ENCODE data around the gene PLEKHA7.

The PLEKHA7 gene

DNA sequence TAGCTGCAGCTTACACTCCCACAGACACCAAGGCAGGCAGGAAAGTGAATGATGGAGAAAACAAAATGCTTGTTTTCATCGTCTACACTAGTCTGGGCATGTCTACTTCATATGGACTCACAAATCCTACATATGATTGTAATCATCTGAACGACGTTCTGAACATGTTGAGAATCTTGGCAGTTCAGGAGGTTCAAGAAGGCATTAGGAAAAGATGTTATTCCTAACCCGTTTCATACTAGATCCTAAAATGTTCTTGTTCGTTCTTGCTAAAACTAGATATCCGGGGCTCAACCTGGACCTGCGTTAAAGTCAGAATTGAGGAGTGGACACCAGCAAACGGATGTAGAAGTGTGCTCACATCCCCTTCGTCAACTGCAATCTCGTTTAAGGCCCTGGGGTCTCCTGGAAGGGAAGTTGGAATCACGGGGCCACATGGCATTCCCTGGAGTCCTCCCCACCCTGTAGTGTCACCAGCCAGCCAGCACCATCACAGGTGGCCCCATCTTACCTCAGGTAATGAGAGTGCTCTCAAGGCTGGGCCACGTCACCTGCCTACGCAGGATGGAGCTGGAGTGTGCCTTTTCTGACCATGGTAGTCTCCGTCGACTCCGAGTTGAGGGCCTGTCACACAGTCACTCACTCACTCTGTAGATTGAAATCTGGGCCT is 238.5 kb downstream of the PLEKHA7 start:
- no peaks in the 10 kb centered on the region for H3K27me3 ChIP-seq (ENCODE audit: low read depth)
- H3K9me3 ChIP-seq, result no peaks in the 10 kb centered on the region
- no peak overlapping the region for H3K4me3 ChIP-seq
- in situ Hi-C loops (cut with MboI; ENCODE audit: low sequenced_read_pairs), result no loop called here
- peaks cover 4% of the 10 kb centered on the region; the same call in 1 of the 2 replicates for H3K36me3 ChIP-seq (replicated peaks)
- no peaks in the 10 kb centered on the region for H3K4me1 ChIP-seq
- DNase-seq (ENCODE audit: low spot score in 2 of 2), result no peak

DNA sequence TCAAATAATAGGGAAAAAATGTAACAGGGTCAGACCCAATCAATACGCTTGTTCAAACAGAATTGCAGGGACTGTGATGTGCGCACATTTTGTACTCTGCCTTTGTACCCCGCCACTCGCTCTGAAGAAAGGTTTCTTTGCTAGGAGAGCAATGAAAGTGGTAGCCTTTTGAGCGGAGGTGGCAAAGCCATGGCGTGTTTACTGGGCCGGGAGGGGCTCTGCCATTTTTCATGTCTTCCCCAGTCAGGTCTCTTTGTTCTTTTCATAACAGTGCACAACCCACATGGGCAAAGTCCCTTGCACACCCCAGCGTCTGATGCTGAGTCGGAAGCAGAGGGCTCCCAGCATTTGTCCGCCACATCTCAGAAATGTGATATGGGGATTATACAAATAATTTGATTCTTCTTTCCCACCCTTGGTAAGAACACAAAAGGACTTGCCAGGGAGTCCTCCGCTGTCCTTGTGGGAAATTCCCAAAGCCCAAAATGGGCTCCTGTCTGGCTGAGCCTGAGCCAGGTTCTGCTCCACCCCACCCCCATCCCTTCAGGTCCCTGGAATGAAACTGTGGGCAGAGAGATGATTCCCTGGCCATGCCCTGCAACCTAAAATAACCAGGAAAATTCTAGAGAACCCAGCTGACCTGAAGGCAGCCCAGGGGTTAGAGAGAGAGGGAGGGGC is 239.1 kb downstream of the PLEKHA7 start:
- in situ Hi-C loops (cut with MboI; ENCODE audit: low sequenced_read_pairs), result no loop called here

DNA sequence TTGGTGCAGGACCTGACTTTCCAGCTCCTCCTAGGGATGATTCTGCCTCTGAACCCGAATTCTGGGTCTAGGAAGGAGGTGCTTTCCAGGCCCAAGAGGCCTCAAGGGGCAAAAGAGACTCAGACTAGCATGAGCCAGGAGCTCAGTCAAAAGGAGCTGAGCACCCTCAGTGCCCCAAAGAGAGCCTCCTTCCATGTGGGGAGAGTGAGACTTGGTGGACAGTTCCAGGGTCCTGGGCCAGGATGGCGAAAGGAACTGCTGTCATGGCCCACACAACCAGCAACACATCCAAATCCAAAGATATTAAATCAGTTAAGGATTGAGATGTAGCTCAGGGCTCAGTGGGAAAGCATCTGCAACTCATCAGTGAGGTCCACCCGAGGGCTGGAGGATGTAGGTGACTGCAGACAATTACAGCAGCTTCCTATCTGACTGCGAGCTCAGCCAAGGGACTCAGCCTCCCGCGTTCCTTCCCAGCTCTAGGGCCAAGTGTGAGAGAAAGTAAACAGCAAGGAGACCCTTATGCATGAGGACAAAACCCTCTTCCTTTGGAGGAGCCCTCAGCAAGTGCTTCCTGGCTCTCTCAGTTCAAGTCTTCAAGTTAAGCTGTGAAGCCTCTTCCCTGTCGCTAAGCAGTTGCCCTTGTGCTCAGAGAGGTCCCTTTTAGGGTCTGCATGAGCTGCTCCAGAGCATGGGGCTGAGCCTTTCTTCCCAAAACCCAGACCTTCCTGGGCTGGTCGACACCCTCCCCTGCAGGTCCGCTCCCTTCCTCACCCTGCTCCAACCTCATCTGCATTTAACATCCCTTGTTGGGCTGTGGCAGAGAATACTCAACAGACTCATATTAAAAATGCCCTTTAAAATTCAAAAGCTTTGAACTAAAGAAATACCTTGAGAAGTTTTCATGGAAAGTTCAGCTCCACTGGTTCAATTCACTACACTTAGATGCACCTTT is 240.0 kb downstream of the PLEKHA7 start:
- peaks cover 4% of the 10 kb centered on the region; the same call in 1 of the 2 replicates for H3K36me3 ChIP-seq (replicated peaks)
- H3K4me3 ChIP-seq, result no peak overlapping the region
- no peaks in the 10 kb centered on the region for H3K27me3 ChIP-seq (ENCODE audit: low read depth)
- no peak for DNase-seq (ENCODE audit: low spot score in 2 of 2)
- H3K4me1 ChIP-seq, result no peaks in the 10 kb centered on the region
- in situ Hi-C loops (cut with MboI; ENCODE audit: low sequenced_read_pairs), result no loop called here
- no peaks in the 10 kb centered on the region for H3K9me3 ChIP-seq

More for the DNA sequence above, 239.1 kb downstream of the PLEKHA7 start:
- DNase-seq (ENCODE audit: low spot score in 2 of 2), result no peak
- Histone ChIP-seq H3K4me3 (no peak overlapping the region), H3K27me3 (ENCODE audit: low read depth) (no peaks in the 10 kb centered on the region), H3K4me1 (no peaks in the 10 kb centered on the region), H3K9me3 (no peaks in the 10 kb centered on the region), H3K36me3 (replicated peaks) (peaks cover 4% of the 10 kb centered on the region; the same call in 1 of the 2 replicates)

DNA sequence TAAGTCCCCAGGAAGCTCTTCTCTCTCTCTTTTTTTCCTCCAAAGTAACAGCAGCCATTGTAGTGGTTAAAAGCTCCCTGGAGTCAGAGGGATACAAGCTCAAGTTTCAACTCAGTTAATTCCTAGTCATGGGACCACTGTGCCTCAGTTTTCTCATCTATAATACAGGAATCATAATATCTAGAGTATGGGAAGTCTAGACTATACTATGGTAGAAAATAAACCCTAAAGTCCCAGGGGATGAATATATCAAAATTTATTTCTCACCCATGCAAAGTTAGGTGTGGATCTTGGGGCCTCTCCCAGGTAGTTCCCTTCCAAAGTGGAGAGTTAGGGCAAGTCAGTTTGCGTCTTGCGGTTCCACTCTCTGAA is 242.1 kb downstream of the PLEKHA7 start:
- no peaks in the 10 kb centered on the region for H3K27me3 ChIP-seq (ENCODE audit: low read depth)
- no peaks in the 10 kb centered on the region for H3K9me3 ChIP-seq
- no peaks in the 10 kb centered on the region for H3K4me1 ChIP-seq
- no peak for DNase-seq (ENCODE audit: low spot score in 2 of 2)
- in situ Hi-C loops (cut with MboI; ENCODE audit: low sequenced_read_pairs), result no loop called here
- no peak overlapping the region for H3K4me3 ChIP-seq
- no peaks in the 10 kb centered on the region for H3K36me3 ChIP-seq (replicated peaks)

DNA sequence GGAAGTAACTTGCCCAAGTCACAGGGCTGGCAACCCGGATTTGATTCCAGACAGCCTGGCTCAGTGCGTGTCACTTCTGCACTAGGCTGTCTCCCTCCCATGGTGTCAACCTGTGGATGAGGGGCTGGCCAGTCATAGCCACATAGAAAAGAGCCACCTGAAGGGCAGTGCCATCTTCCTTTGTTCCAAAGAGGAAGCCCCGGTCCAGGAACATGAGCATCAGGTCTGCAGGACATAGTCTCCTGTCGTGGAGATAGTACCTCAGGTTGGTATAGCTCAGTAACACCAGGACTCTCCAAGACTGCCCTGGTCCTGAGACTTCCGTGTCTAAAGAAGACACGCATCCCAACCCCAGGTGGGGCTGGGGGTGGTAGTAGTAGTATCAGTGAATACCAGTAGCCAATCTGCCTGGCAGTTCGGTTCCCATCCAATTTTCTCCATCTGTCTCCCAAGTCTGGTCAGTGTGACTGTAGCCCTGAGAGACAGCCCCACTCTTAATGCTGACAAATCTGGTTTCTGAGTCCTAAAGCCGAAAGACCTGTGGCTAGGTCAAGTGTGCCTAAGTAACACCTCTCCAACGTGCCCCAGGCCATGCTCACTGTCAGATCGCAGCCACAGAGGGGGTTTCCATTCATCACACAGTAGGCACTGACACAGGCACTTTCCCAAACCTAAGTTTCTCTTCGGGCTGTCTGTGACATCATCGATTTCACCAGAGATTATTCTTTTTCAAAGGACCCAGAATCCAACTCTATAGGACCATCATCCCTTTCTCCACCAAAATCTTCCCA is 242.7 kb downstream of the PLEKHA7 start:
- no peaks in the 10 kb centered on the region for H3K9me3 ChIP-seq
- H3K4me1 ChIP-seq, result no peaks in the 10 kb centered on the region
- in situ Hi-C loops (cut with MboI; ENCODE audit: low sequenced_read_pairs), result no loop called here
- H3K36me3 ChIP-seq (replicated peaks), result no peaks in the 10 kb centered on the region
- no peaks in the 10 kb centered on the region for H3K27me3 ChIP-seq (ENCODE audit: low read depth)
- no peak overlapping the region for H3K4me3 ChIP-seq
- DNase-seq (ENCODE audit: low spot score in 2 of 2), result no peak

DNA sequence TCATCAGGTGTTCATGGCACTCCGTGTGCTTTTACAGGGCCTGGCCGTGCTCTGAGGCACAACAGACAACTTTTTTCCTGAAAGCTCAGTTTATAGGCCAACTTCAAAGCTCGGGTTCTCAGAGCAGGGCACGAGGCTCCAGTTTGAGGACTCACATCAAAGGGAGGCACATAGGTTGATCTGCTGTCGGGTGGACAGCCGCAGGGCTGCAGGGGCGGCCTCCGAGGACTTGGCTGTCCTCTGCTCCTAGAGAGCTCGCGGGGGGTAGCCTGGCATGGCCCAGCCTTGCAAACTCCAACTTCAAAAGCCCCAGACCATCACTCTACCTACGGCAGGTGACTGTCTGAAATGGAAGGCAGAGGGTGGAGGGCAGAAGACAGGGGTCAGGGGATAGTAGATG is 244.2 kb downstream of the PLEKHA7 start:
- in situ Hi-C loops (cut with MboI; ENCODE audit: low sequenced_read_pairs), result no loop called here
- H3K9me3 ChIP-seq, result no peaks in the 10 kb centered on the region

DNA sequence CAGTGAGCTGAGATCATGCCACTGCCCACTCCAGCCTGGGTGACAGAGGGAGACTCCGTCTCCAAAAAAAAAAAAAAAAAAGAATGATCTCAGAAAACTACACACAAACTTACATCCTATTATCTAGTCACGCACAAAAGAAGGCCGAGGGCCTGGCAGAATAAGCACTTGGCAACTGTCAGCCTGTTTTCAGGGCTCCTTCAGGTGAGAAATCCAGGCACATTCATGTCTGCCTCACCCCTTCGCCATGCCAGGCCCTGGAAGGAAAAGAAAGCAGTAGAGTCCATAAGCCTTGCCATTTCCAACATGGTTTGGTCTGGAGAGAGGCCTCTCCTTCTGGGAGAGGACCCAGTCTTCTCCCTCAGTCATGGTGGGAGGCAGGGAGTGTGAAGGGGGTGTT is 244.8 kb downstream of the PLEKHA7 start:
- no peaks in the 10 kb centered on the region for H3K9me3 ChIP-seq
- H3K4me1 ChIP-seq, result no peaks in the 10 kb centered on the region
- H3K4me3 ChIP-seq, result no peak overlapping the region
- no peak for DNase-seq (ENCODE audit: low spot score in 2 of 2)
- H3K36me3 ChIP-seq (replicated peaks), result no peaks in the 10 kb centered on the region
- no peaks in the 10 kb centered on the region for H3K27me3 ChIP-seq (ENCODE audit: low read depth)
- in situ Hi-C loops (cut with MboI; ENCODE audit: low sequenced_read_pairs), result no loop called here

More for the DNA sequence above, 244.2 kb downstream of the PLEKHA7 start:
- Histone ChIP-seq H3K4me1 (no peaks in the 10 kb centered on the region), H3K4me3 (no peak overlapping the region), H3K36me3 (replicated peaks) (no peaks in the 10 kb centered on the region), H3K27me3 (ENCODE audit: low read depth) (no peaks in the 10 kb centered on the region)
- no peak for DNase-seq (ENCODE audit: low spot score in 2 of 2)

DNA sequence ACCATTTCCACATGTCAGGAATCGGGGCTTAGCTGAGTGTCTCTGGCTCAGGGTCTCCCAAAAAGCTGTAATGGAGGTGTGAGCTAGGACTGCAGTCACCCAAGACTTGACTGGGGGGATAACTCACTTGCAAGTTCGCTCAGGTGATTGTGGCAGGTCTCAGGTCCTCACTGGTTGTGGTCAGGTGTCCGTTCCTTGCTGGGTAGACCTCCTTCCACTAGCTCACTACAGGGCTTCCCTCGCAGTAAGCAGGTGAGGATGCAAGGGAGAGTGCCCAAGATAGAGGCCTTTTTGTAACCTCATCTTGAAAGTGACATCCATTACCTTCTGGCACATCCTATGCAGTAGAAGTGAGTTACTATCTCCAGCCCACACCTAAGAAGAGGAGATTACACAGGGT is 246.3 kb downstream of the PLEKHA7 start:
- Histone ChIP-seq H3K36me3 (replicated peaks) (no peaks in the 10 kb centered on the region), H3K4me1 (no peaks in the 10 kb centered on the region), H3K9me3 (no peaks in the 10 kb centered on the region), H3K4me3 (no peak overlapping the region), H3K27me3 (ENCODE audit: low read depth) (no peaks in the 10 kb centered on the region)
- no peak for DNase-seq (ENCODE audit: low spot score in 2 of 2)
- in situ Hi-C loops (cut with MboI; ENCODE audit: low sequenced_read_pairs), result no loop called here

DNA sequence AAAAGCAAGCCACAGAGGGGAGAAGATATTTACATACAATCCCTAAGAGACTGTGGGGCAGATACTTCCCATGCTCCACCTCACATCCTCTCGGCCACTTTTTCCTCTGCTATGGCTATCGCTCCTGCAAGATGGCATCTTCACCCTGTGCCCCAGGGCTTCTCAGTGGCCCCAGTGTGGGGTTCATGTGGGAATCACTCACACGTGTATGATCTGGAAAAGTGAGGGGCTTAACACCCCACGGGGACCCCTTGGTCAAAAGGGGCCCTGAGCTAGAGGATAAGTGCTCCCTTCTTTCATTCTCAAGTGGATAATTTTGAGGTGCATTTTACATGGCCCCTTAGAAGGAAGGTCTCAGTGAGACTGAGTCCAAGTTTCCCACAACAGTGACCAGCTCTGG is 247.1 kb downstream of the PLEKHA7 start:
- Histone ChIP-seq H3K36me3 (replicated peaks) (no peaks in the 10 kb centered on the region), H3K27me3 (ENCODE audit: low read depth) (no peaks in the 10 kb centered on the region), H3K9me3 (no peaks in the 10 kb centered on the region), H3K4me1 (no peaks in the 10 kb centered on the region), H3K4me3 (no peak overlapping the region)
- DNase-seq (ENCODE audit: low spot score in 2 of 2), result no peak
- in situ Hi-C loops (cut with MboI; ENCODE audit: low sequenced_read_pairs), result no loop called here

DNA sequence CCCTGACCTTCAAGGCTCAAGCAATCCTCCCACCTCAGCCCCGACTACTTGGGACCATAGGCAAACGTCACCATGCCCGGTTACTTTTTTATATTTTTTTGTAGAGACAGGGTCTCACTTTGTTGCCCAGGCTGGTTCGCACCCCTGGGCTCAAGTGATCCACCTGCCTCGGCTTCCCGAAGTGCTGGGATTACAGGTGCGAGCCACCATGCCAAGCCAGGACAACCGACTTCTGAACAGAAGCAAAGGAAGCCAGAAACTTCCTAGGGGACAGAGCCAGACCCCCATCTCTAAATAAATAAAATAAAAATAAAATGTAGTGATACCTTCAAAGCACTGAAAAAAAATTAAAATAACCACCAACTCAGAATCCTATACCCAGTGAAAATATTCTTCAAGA is 249.3 kb downstream of the PLEKHA7 start:
- no peak for DNase-seq (ENCODE audit: low spot score in 2 of 2)
- H3K4me3 ChIP-seq, result no peak overlapping the region
- no peaks in the 10 kb centered on the region for H3K36me3 ChIP-seq (replicated peaks)
- H3K27me3 ChIP-seq (ENCODE audit: low read depth), result no peaks in the 10 kb centered on the region
- no peaks in the 10 kb centered on the region for H3K9me3 ChIP-seq
- no peaks in the 10 kb centered on the region for H3K4me1 ChIP-seq
- in situ Hi-C loops (cut with MboI; ENCODE audit: low sequenced_read_pairs), result no loop called here

DNA sequence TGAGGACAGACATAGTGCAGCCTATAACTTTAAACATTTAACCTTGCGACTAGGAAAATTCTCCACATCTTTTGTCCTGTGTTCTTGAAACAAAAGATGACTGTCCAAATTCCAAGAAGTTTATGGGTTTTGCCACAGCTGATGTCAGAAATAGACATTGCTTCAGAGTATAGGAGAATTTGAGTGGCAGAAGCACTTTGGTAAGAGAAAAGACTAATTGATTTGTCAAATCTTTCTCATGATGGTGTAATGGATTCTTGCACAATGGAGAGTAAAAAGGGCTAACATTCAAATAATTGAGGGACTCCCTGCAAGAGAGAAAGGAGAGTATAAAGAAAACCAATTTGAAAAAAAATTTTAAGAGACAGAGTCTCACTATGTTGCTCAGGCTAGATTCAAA is 250.5 kb downstream of the PLEKHA7 start:
- in situ Hi-C loops (cut with MboI; ENCODE audit: low sequenced_read_pairs), result no loop called here
- no peak for DNase-seq (ENCODE audit: low spot score in 2 of 2)
- no peaks in the 10 kb centered on the region for H3K27me3 ChIP-seq (ENCODE audit: low read depth)
- no peaks in the 10 kb centered on the region for H3K4me1 ChIP-seq
- H3K4me3 ChIP-seq, result no peak overlapping the region
- no peaks in the 10 kb centered on the region for H3K36me3 ChIP-seq (replicated peaks)
- no peaks in the 10 kb centered on the region for H3K9me3 ChIP-seq

DNA sequence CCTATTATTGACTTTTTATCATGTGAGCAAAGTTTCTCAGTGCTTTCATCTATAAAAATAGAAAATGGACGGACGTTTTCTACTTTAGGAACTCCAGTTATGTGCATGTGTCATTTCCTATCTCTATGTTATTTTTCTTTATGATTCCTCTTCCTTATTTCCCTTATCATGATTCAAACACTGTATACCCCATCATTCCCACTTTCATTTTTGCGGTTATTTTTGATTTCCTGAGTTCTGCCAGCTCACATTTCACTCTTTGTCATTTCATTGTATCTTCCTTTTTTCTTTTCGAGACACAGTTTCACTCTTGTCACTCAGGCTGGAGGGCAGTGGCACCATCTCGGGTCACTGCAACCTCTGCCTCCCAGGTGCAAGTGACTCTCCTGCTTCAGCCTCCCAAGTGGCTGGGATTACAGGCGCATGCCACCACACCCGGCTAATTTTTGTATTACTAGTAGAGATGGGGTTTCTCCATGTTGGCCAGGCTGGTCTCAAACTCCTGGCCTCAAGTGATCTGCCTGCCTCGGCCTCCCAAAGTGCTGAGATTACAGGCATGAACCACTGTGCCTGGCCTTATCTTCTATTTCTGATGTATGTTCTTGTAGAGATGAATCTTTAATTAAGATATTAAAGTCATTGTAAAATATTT is 254.2 kb downstream of the PLEKHA7 start:
- peaks cover 20% of the 10 kb centered on the region for H3K36me3 ChIP-seq (replicated peaks)
- in situ Hi-C loops (cut with MboI; ENCODE audit: low sequenced_read_pairs), result no loop called here
- H3K9me3 ChIP-seq, result no peaks in the 10 kb centered on the region
- no peaks in the 10 kb centered on the region for H3K27me3 ChIP-seq (ENCODE audit: low read depth)
- DNase-seq (ENCODE audit: low spot score in 2 of 2), result no peak
- H3K4me3 ChIP-seq, result no peak overlapping the region
- no peaks in the 10 kb centered on the region for H3K4me1 ChIP-seq
